Measurements from ENCODE around the gene KIFBP.
A peak's percentile ranks its signal among the peaks of the same experiment; 100 is the strongest.
"Not testable (repeated sequence)": the region's sequence is repeated elsewhere in the genome, so short reads cannot be mapped to it uniquely, and the experiment has no call there.

KIFBP gene

GRCh38 chr10:69004821-69005220 is 16.2 kb downstream of the KIFBP start:
- peak; percentile 92 for FAIRE-seq

- no peak for FAIRE-seq
These were observed 17.3 kb downstream of the KIFBP start for GRCh38 chr10:69005704-69006485.

- FAIRE-seq, result no peak
These were observed 18.7 kb downstream of the KIFBP start for GRCh38 chr10:69007260-69007659.

- FAIRE-seq, result peak; percentile 11
These were observed 20.8 kb downstream of the KIFBP start for GRCh38 chr10:69009360-69009759.

- no peak for FAIRE-seq
These were observed 21.6 kb downstream of the KIFBP start for GRCh38 chr10:69010151-69010640.

- FAIRE-seq, result not testable (repeated sequence)
These were observed 24.2 kb downstream of the KIFBP start for GRCh38 chr10:69012778-69013177.

- no peak for FAIRE-seq
These were observed 25.6 kb downstream of the KIFBP start for GRCh38 chr10:69014171-69014570.

- FAIRE-seq, result no peak
These were observed 30.0 kb downstream of the KIFBP start for GRCh38 chr10:69018613-69019012.

- no peak for FAIRE-seq
These were observed 34.0 kb downstream of the KIFBP start for GRCh38 chr10:69022611-69023010.

- FAIRE-seq, result no peak
These were observed 36.8 kb downstream of the KIFBP start for GRCh38 chr10:69025370-69025896.

GRCh38 chr10:69033256-69033655 is 44.7 kb downstream of the KIFBP start:
- FAIRE-seq, result no peak

- no peak for FAIRE-seq
These were observed 48.9 kb downstream of the KIFBP start for GRCh38 chr10:69037489-69037888.

- FAIRE-seq, result not testable (repeated sequence)
These were observed 52.3 kb downstream of the KIFBP start for GRCh38 chr10:69040904-69041303.

GRCh38 chr10:69042417-69042816 is 53.8 kb downstream of the KIFBP start:
- no peak for FAIRE-seq

GRCh38 chr10:69042838-69043237 is 54.2 kb downstream of the KIFBP start:
- no peak for FAIRE-seq

GRCh38 chr10:69043931-69044531 is 55.4 kb downstream of the KIFBP start:
- no peak for FAIRE-seq

GRCh38 chr10:69044546-69044945 is 55.9 kb downstream of the KIFBP start:
- FAIRE-seq, result no peak

- FAIRE-seq, result no peak
These were observed 57.1 kb downstream of the KIFBP start for GRCh38 chr10:69045441-69046300.

GRCh38 chr10:69047111-69047832 is 58.7 kb downstream of the KIFBP start:
- no peak for FAIRE-seq

GRCh38 chr10:69048103-69048502 is 59.5 kb downstream of the KIFBP start:
- no peak for FAIRE-seq

- FAIRE-seq, result no peak
These were observed 61.0 kb downstream of the KIFBP start for GRCh38 chr10:69049566-69049961.

GRCh38 chr10:69051303-69051702 is 62.7 kb downstream of the KIFBP start:
- FAIRE-seq, result no peak

Measured in A204.1 (cell line).